Measurements from ENCODE around the gene TMEM178B.
"Not testable (repeated sequence)": the region's sequence is repeated elsewhere in the genome, so short reads cannot be mapped to it uniquely, and the experiment has no call there.

TMEM178B gene

DNA sequence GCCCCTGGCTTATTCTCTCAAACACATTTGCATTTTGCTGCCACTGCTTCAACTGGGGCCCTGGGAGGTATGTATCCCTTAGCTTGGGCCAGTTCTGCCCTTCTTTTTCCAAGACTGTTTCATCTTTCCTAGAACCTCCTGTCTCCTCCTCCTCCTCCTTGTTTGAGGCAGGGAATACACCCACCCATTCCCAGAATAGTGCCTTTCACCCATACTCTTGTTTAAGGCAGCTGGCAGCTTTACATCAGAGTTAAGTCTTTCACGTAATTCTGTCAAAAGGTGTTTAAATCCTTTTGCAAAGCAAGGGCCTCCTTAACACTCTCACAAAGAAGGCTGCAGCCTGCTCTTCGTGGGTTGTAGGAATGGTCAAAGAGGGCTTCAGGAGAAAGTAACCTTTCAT, 326.5 kb downstream of the TMEM178B start:
- no peak overlapping the region for H3K4me3 ChIP-seq (replicated peaks; ENCODE audit: low read depth, low read length)
- TF ChIP-seq, protein P1, sequence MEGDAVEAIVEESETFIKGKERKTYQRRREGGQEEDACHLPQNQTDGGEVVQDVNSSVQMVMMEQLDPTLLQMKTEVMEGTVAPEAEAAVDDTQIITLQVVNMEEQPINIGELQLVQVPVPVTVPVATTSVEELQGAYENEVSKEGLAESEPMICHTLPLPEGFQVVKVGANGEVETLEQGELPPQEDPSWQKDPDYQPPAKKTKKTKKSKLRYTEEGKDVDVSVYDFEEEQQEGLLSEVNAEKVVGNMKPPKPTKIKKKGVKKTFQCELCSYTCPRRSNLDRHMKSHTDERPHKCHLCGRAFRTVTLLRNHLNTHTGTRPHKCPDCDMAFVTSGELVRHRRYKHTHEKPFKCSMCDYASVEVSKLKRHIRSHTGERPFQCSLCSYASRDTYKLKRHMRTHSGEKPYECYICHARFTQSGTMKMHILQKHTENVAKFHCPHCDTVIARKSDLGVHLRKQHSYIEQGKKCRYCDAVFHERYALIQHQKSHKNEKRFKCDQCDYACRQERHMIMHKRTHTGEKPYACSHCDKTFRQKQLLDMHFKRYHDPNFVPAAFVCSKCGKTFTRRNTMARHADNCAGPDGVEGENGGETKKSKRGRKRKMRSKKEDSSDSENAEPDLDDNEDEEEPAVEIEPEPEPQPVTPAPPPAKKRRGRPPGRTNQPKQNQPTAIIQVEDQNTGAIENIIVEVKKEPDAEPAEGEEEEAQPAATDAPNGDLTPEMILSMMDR (IDR thresholded peaks at IDR 0.05; ENCODE audit: low read length, missing control alignments) = no peak
- DNase-seq (ENCODE audit: low read depth) = no peak

DNA sequence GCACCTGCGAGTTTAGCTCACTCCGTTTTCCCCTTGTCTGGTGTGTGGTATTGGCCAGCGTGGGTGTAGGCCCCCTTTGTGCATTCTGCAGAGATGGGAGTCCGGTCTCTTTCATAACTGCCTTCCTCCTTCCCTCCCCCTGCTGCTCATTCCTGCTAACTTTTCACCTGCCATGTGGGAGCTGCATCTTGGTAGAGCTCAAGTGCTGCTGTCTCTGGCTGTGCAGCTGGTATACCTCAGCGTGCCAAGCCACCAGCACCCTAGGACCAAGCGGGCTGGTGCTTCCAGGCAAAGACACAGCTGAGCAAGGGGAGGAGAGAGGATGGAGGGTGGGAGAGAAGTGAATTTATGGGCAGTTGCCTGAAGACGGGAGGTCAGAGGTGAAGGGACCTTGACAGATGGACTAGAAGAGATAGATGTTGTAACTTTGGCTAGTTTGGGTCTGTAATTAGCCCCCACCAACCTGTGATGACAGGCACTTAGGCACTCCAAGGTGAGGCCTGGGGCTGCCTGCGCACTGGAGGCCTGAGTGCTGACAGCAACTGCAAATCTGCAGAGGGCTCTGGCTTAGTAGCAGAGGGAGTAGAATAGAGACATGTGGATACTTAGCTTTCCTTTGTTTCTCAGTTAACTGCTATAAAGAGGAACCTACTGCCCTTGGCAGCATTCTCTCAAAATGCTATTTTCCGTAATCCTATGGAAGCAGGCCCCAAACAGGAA, 328.6 kb downstream of the TMEM178B start:
- no peak for DNase-seq (ENCODE audit: low read depth)
- no peak overlapping the region for H3K4me3 ChIP-seq (replicated peaks; ENCODE audit: low read depth, low read length)
- TF ChIP-seq, protein P1 (IDR thresholded peaks at IDR 0.05; ENCODE audit: low read length, missing control alignments) = no peak

DNA sequence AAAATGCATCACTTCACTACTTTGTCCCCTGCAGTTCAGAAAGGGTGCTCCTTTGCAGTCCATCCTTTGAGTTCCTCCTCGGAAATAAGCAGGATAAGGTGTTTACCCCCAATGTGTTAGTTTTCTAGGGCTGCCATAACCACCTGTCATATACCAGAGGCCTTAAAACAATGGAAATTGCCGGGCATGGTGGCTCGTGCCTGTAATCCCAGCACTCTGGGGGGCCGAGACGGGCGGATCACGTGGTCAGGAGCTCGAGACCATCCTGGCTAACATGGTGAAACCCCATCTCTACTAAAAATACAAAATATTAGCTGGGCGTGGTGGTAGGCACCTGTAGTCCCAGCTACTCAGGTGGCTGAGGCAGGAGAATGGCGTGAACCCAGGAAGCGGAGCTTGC, 330.0 kb downstream of the TMEM178B start:
- DNase-seq (ENCODE audit: low read depth); H3K4me3 ChIP-seq (replicated peaks; ENCODE audit: low read depth, low read length): not testable (repeated sequence)

DNA sequence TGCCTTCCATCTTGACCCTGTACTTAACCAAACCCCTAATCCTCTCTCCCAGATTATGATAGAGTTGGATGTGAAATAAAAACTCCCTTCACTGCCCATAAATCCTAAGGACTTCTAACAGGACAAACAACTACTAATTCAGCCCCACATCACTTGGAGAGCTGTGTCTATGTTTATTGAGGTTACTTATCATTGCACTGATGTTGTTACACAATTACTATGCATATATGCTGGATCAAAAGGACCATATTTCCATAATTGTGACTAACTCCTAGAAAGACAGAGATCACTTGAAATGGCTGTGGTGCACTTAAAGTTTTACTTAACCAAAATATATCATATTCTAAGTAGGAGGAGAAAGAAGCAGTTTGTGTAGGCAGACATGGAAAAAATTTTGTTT, 332.5 kb downstream of the TMEM178B start:
- TF ChIP-seq, protein P1 (IDR thresholded peaks at IDR 0.05; ENCODE audit: low read length, missing control alignments) = no peak
- H3K4me3 ChIP-seq (replicated peaks; ENCODE audit: low read depth, low read length) = no peak overlapping the region
- DNase-seq (ENCODE audit: low read depth) = no peak

DNA sequence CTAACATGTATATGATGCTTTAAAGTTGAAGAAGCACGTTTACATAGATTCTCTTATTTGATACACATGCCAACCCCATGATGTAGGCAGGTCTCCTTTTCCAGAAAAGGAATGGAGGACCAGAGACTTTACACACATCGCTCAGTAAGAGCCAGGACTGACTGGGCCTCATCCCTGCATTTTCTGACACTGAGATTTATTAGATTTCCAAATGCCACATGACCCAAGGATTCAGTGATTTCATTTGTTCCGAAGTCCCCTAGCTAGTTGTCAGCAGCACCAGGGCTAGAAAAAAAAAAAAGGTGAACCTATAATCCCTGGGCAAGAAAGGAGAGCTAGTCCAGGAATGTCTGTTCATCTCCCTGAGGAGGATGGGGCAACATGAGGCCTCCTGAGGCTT, 334.0 kb downstream of the TMEM178B start:
- no peak for DNase-seq (ENCODE audit: low read depth)
- TF ChIP-seq, protein P1 (IDR thresholded peaks at IDR 0.05; ENCODE audit: low read length, missing control alignments) = no peak

DNA sequence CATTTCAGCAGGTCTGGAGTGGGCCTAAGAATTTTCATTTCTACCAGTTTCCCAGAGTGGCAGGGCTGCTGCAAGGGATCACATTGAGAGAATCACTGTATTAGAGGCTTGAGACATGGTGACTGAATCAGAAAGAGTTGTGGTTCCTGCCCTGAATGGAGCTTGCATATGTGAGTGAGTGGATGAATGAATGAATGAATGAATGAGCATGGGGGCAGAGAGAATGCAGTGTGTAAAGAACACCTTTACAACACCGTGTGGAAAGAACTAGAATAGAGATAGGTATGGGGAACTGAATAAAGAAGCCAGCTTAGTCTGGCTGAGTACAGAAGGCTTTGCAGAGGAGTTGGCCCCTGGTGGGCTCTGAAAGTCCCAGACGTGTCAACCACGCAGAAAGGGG, 334.6 kb downstream of the TMEM178B start:
- TF ChIP-seq, protein P1 (IDR thresholded peaks at IDR 0.05; ENCODE audit: low read length, missing control alignments) = no peak
- DNase-seq (ENCODE audit: low read depth) = no peak
- no peak overlapping the region for H3K4me3 ChIP-seq (replicated peaks; ENCODE audit: low read depth, low read length)

More for the DNA sequence above, 334.0 kb downstream of the TMEM178B start:
- H3K4me3 ChIP-seq (replicated peaks; ENCODE audit: low read depth, low read length) = no peak overlapping the region

DNA sequence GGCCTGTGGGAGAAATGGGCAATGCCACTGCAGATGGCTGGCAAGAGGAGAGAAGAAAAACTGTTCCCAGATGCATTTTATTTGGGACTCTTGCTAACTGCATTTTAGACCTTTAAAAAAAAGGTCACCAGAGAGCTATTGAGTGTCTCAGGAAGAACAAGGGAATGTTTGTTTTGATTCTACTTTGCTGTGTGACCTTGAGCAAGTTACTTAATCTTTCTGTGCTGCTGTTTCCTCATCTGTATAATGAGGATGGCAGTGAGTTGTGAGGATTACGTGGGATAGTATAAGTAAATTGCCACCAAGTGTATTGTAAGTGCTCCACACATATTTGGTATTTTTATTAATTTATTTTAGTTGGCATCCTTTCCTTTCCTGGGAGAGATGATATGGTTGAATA, 335.4 kb downstream of the TMEM178B start:
- TF ChIP-seq, protein P1 (IDR thresholded peaks at IDR 0.05; ENCODE audit: low read length, missing control alignments) = no peak
- DNase-seq (ENCODE audit: low read depth) = no peak

More for the DNA sequence above, 335.4 kb downstream of the TMEM178B start:
- H3K4me3 ChIP-seq (replicated peaks; ENCODE audit: low read depth, low read length) = no peak overlapping the region
